HG03558 (cell line): ENCODE data around the gene ANKRD63.

Experiments used
- ATAC-seq: cut with Tn5 transposase; IDR thresholded peaks from one replicate; pipeline ENCODE4 v1.9.1; 2021; ENCODE audit warnings: moderate number of reproducible peaks; ENCODE audit not compliant: unreplicated experiment; ENCODE audit errors: extremely low read depth

Gene ANKRD63

GRCh38 chr15:40281057-40281800 is 1.6 kb downstream of the ANKRD63 start:
- ATAC-seq: no peak

GRCh38 chr15:40280260-40281056 is 2.4 kb downstream of the ANKRD63 start:
- ATAC-seq: no peak

GRCh38 chr15:40279437-40280141 is 3.3 kb downstream of the ANKRD63 start:
- ATAC-seq: no peak

- ATAC-seq: no peak
Measured at GRCh38 chr15:40278026-40278425, 4.8 kb downstream of the ANKRD63 start.

- ATAC-seq: no peak
Measured at GRCh38 chr15:40277471-40277870, 5.4 kb downstream of the ANKRD63 start.

GRCh38 chr15:40276927-40277326 is 5.9 kb downstream of the ANKRD63 start:
- ATAC-seq: no peak

- ATAC-seq: no peak
Measured at GRCh38 chr15:40275954-40276353, 6.9 kb downstream of the ANKRD63 start.

- no peak for ATAC-seq
Measured at GRCh38 chr15:40275523-40275922, 7.3 kb downstream of the ANKRD63 start.

- ATAC-seq: no peak
Measured at GRCh38 chr15:40274350-40275274, 8.3 kb downstream of the ANKRD63 start.

GRCh38 chr15:40273428-40273827 is 9.4 kb downstream of the ANKRD63 start:
- ATAC-seq: no peak

- no peak for ATAC-seq
Measured at GRCh38 chr15:40272485-40273056, 10.3 kb downstream of the ANKRD63 start.

- no peak for ATAC-seq
Measured at GRCh38 chr15:40271685-40272484, 11.0 kb downstream of the ANKRD63 start.

GRCh38 chr15:40270246-40270995 is 12.4 kb downstream of the ANKRD63 start:
- ATAC-seq: no peak

GRCh38 chr15:40269604-40270003 is 13.3 kb downstream of the ANKRD63 start:
- ATAC-seq: no peak

- ATAC-seq: no peak
Measured at GRCh38 chr15:40267670-40268069, 15.2 kb downstream of the ANKRD63 start.

- no peak for ATAC-seq
Measured at GRCh38 chr15:40266828-40267304, 16.0 kb downstream of the ANKRD63 start.

GRCh38 chr15:40265875-40266274 is 17.0 kb downstream of the ANKRD63 start:
- no peak for ATAC-seq

- ATAC-seq: no peak
Measured at GRCh38 chr15:40265355-40265754, 17.5 kb downstream of the ANKRD63 start.
